HG03064 (cell line): ENCODE measurements around the gene GJA3.
A peak's percentile ranks its signal among the peaks of the same experiment; 100 is the strongest.

Source experiments
- ATAC-seq: cut with Tn5 transposase; IDR thresholded peaks from one replicate; pipeline ENCODE4 v1.9.1; 2021; ENCODE audit warnings: low read depth; ENCODE audit not compliant: unreplicated experiment

Gene GJA3

GRCh38 chr13:20185366-20186056, 24.7 kb upstream of the GJA3 start:
- no peak for ATAC-seq

- no peak for ATAC-seq
Observed at GRCh38 chr13:20182231-20182846, 21.5 kb upstream of the GJA3 start.

- ATAC-seq = no peak
Observed at GRCh38 chr13:20181188-20181587, 20.3 kb upstream of the GJA3 start.

- no peak for ATAC-seq
Observed at GRCh38 chr13:20178156-20178555, 17.3 kb upstream of the GJA3 start.

- ATAC-seq = no peak
Observed at GRCh38 chr13:20177049-20177831, 16.4 kb upstream of the GJA3 start.

- ATAC-seq = no peak
Observed at GRCh38 chr13:20175907-20176652, 15.2 kb upstream of the GJA3 start.

- no peak for ATAC-seq
Observed at GRCh38 chr13:20175406-20175794, 14.5 kb upstream of the GJA3 start.

GRCh38 chr13:20174656-20175405, 14.0 kb upstream of the GJA3 start:
- ATAC-seq = peak; percentile 88

- ATAC-seq = no peak
Observed at GRCh38 chr13:20173116-20173746, 12.4 kb upstream of the GJA3 start.

- no peak for ATAC-seq
Observed at GRCh38 chr13:20171364-20171763, 10.5 kb upstream of the GJA3 start.

- no peak for ATAC-seq
Observed at GRCh38 chr13:20170921-20171320, 10.1 kb upstream of the GJA3 start.

GRCh38 chr13:20168396-20168795, 7.5 kb upstream of the GJA3 start:
- no peak for ATAC-seq

- ATAC-seq = no peak
Observed at GRCh38 chr13:20165417-20166257, 4.8 kb upstream of the GJA3 start.

GRCh38 chr13:20161951-20162300, 1.1 kb upstream of the GJA3 start:
- ATAC-seq = no peak

GRCh38 chr13:20161275-20161950, 561 bp upstream of the GJA3 start:
- ATAC-seq = peak; percentile 46

- no peak for ATAC-seq
Observed at GRCh38 chr13:20159646-20160305, 1.1 kb downstream of the GJA3 start.

GRCh38 chr13:20157151-20157796, 3.6 kb downstream of the GJA3 start:
- ATAC-seq = no peak
